Pons (tissue), 1 donor: ENCODE measurements around the gene CDC27.
"Not testable (repeated sequence)": the region's sequence is repeated elsewhere in the genome, so short reads cannot be mapped to it uniquely, and the experiment has no call there.

Source experiments
- DNase-seq: peaks from one replicate; pipeline ENCODE4 v3.0.0-alpha.2; 2016; ENCODE audit warnings: low spot score

Gene CDC27

DNA sequence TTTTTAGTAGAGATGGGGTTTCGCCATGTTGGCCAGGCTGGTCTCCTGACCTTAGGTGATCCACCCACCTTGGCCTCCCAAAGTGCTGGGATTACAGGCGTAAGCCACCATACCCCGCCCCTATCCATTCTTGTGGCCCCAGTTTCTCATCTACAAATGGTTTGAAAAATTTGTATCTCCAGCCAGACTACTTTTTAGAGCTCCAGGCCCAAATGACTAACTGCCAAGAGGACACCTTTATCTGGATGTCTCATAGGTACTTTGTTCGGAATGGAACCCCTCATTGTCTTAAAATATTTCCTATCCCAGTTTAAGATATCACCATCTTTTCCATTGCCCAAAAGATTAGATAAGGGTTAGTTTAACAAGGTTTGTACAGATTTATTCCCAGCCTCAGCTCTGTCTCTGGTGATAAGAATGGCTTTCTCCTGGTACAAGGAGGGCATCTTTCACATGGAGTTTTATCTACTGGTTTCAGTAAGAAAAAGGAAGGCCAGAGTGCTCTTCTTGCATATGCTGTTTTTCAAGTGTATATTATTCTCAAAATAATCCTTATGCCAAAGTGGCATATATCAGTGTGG is 4.9 kb upstream of the CDC27 start:
- no peak for DNase-seq

DNA sequence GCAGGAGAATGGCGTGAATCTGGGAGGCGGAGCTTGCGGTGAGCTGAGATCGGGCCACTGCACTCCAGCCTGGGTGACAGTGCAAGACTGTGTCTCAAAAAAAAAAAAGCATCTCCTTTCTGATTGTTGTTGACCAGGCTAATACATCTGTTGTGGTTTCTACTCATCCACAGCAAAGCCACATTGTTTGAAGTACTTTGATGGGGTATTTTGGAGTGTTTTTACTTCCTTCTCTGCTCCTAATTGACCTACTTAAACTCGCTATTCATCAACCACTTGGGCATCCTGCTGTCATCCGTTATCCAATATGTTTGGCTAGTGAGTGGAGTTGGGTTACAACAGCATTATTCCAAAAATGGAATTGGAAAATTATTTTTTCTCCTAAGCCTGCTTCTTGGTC is 3.5 kb upstream of the CDC27 start:
- DNase-seq, result no peak

DNA sequence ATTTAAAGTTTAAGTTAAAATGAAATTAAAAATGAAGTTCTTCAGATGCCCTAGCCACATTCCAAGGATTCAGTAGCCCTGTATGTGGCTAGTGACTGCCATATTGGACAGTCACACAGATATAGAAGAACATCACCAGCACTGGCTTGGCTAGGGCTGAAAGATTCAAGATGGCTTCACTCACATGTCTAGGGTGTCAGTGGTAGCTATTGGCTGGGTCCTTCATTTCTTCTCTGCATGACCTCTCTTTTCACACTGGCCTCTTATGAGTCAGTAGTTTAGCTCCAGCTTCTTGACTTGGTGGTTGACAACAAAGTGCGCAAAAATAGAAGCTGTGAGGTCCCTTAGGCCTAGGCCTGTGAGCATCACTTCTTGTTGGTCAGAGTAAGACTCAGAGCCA is 1.7 kb upstream of the CDC27 start:
- DNase-seq, result no peak

DNA sequence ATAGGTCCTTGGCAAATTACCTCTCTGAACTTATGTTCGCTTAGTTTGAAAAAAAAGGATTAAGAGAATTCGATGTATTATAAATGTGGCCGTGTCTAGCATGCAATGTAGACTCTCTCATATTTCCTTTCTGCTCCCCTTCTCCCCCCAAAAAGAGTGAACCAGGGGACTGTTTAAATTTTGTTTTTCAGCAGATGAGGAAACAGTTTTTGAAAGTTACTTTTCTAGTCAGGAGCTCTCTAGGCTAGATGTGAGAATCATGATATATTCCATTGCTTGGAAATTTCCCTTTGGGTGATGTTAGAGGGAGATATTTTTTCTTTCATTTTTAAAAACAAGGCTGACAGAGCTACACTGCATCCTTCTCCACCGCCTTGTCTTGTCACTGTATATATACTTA is 1.1 kb upstream of the CDC27 start:
- DNase-seq, result no peak

DNA sequence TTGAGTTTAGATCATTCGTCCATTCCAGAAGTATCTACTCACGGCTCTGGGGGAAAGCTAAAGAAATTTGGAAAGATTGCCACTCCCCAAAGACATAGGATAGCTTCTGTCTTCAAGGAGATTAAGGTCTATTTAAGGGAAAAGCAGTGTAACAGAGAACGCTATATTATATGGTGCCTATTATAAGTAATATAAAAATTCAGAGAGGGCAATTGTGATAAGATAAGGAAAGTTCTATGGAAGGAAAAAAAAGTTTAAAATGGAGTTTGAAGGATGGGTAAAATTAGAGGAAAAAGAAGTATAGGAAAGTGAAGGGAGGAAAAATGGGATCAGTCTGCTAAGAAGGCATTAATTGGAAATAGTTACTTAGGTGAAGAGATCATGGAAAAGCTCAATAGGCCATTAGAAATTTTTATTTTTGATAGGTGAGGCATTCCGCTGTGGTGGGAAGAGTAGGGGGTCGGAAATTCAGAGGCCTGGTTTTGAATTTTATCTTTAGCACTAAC is 690 bp upstream of the CDC27 start:
- no peak for DNase-seq

DNA sequence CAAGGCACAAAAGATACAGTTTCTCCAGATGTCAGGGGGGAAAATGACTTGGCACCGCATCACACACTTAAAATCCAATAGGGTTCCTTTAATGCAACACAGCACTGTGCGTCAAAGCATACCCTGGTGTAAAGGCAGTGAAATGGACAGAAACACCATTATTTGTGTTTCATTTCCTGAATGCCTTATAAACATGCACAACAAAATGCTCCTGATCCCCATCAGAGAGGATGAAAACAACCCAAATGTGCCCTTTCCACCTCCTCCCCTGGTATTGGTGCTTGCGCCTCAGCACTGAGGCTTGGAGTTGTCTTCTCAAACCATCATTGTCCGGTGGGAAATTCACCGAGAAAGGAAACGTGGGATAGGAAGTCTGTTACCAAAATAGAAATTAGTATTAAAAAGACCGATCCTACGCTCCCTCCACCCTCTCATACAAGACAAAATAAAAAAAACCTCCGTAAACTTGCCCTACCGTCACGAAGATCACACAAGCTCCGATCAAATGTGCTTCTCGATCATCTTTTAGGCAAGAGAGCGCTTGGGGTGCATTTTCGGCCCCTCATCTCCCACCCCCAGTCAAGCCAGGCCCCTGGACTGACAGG is 722 bp downstream of the CDC27 start:
- peak; percentile 36 for DNase-seq

DNA sequence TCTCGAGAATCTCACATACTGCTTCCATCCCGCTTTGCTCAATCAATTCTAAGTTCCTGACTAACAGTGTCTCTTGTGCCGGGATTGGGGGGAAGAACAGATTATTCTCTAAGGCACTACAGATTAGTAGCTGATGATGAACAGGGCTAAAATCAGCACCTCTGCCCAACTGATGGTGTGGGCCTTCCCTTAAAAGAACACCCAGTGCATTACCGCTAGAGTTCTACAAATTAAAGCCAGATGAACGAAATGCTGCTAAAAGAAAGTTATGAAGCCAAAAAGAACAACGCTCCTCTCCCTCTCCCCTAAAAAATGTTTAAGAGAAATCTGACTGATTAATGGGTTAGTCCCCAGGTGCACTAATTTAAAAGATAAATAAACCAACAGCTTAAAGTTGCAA is 4.4 kb downstream of the CDC27 start:
- DNase-seq, result no peak

DNA sequence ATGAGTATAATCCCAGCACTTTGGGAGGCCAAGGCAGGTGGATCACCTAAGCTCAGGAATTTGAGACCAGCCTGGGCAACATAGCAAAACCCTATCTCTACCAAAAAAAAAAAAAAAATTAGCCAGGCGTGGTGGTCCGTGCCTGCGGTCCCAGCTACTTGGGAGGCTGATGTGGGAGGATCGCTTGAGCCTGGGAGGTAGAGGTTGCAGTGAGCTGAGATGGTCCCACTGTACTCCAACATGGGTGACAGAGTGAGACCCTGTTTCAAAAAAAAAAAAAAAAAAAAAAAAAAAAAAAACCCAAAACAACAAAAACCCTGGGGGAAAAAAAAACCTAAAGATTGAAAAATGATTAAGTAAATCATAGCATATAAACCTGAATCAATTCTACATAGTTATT is 8.1 kb downstream of the CDC27 start:
- DNase-seq, result not testable (repeated sequence)

DNA sequence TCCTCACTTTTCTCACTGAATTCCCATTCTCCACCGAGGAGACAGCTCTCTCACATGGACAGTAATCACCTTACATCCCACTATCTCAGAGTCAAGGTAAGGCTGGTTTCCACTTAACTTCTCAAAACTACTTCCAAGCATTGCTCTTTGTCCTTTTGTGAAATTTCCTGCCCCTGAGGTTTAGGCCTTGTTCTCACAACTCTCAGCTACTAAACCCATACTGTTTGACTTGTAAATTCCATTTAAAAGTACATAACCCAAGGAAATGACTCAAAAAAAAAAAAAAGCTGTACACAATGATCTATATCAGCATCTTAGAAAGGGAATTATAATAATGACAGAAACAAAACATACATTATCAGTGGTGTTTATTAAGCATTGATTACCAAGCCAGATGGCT is 8.8 kb downstream of the CDC27 start:
- DNase-seq, result no peak

DNA sequence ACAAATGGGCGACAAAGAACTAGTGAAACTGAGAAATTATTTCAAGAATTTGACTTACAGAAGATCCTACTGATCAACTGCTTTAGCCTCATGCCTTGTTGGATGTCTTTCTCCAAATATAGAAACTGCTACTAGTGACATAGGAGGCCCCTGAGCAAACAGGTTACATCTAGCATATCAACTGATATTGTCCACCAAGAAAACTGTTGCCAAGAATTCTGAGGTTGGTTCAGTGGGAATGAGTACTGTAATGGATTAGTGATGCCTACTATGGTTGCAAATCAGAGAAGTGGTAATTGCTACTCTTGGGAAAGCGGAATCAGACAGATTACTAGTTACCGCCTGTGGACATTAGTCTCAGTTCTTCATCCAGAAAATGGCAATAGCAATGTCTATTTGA is 10.0 kb downstream of the CDC27 start:
- DNase-seq, result no peak

- DNase-seq, result no peak
Measured at GRCh38 chr17:47177261-47177660, 11.8 kb downstream of the CDC27 start.

GRCh38 chr17:47176389-47176826 is 12.7 kb downstream of the CDC27 start:
- no peak for DNase-seq

DNA sequence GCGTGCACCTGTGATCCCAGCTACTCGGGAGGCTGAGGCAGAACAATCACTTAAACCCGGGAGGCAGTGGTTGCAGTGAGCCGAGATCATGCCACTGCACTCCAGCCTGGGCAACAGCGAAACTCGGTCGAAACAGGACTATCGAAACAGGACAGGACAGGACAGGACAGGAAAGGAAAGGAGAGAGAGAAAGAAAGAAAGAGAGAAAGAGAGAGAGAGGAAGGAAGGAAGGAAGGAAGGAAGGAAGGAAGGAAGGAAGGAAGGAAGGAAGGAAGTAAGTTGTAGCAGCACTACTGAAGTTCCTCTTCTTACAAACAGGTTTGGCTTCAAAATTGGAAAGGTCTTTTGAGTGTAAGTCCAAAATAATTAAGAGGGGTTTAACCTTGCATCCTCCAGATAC is 14.3 kb downstream of the CDC27 start:
- not testable (repeated sequence) for DNase-seq

DNA sequence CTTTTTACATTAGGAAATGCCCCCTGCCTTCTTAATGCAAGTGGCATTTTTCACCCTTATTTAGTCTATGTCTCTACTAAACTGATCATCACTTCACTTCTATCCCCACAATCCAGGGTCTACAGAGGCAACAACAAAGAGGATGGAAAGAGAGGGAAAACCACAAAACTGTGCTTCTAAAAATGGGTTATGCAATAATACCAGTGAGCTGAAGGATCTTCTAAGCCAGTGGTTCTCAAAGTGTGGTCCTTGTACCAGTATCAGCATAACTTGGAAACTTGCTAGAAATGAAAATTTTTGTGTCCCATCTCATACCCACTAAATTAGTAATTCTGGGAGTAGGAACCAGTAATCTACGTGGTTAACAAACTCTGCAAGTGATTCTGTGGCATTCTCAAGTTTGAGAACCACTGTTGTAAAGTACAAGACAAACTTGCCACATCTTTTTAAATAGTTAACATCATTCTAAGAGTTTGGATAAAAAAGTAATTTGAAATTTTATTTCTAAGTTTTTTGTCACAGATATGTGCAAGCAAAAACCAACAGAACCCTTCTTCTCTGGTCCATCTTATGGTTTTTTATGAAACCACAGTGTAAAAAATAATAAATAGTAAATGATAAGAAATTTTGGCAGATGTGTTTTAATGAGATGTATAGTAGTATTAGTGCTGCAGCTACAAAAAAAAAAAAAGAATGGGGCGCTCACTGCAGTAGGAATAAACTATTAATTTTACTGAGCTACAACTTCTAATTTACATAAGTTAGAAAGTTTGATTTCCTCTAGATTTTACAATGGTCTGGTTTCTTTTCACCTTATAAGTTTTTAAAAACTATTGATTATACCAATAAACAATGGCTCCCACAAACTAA is 16.2 kb downstream of the CDC27 start:
- no peak for DNase-seq

DNA sequence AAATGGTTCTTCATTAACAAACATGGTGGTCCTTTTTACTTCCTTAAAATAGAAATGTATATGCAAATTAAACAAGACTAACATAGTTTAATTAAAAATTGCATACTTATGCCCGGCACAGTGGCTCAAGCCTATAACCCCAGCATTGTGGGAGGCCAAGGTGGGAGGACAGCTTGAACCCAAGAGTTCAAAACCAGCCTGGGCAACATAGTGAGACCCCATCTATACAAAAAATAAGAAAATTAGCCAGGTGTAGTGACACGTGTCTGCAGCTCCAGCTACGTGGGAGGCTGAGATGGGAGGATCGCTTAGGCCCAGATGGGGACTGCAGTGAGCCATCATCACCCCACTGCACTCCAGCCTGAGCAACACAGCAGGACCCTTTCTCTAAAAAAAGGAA is 18.4 kb downstream of the CDC27 start:
- no peak for DNase-seq

GRCh38 chr17:47168896-47169295 is 20.2 kb downstream of the CDC27 start:
- DNase-seq, result not testable (repeated sequence)

GRCh38 chr17:47166854-47167253 is 22.2 kb downstream of the CDC27 start:
- not testable (repeated sequence) for DNase-seq

GRCh38 chr17:47165137-47165536 is 24.0 kb downstream of the CDC27 start:
- no peak for DNase-seq

GRCh38 chr17:47164263-47164662 is 24.8 kb downstream of the CDC27 start:
- DNase-seq, result no peak

- no peak for DNase-seq
Measured at GRCh38 chr17:47162013-47162622, 27.0 kb downstream of the CDC27 start.

GRCh38 chr17:47159315-47159714 is 29.8 kb downstream of the CDC27 start:
- DNase-seq, result no peak

DNA sequence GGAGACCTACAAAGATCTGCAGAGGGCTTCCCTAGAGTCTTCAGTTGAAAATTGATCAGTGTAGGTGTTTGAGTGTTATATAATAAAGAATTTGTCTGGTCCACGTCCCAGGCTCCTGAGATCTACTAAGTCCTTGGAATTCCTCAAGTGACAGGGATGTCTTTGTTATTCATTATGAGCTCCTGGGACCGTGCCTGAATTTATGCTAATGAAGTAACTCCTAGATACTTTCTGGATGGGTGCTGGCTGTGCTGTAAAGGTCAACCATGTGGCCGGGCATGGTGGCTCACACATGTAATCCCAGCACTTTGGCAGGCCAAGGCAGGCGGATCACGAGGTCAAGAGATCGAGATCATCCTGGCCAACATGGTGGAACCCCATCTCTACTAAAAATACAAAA is 43.7 kb downstream of the CDC27 start:
- no peak for DNase-seq

DNA sequence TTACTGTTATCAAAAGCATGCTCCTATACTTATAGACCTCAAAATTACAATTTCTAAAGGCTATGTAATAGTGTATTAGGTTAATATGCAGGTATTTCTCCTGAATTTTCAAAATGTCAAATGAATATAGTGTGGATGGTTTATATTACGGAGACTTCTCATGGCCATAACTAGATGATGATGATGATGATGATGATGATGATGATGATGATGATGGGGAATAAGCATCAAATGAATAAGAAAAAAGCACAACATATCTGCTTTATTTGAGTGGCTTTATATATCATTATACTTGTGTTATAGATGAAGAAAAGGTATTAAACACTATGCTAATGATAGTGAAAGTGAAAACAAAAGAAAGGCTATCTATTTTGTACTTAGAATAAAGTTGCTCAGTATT is 53.9 kb downstream of the CDC27 start:
- no peak for DNase-seq
